GM12878 (cell line): ENCODE results near the gene TXNL1. TPM values are rescaled to one million over a fixed set of nuclear protein-coding genes. Genes with fewer than 3 reads are reported as not detected.

Source experiments
- ATAC-seq: fragments of 200-7000 bp; cut with Tn5 transposase; 3 replicates; pipeline ENCODE4 v1.9.1; 2020; ENCODE audit warnings: mild to moderate bottlenecking, moderate library complexity
- BruUV-seq: library from RNA; stranded (reverse); fragments of 400-500 nt; replicated peaks from 2 replicates; lab custom pipeline; 2021; lab: Mats Ljungman, UMichigan
- CTCF ChIA-PET: fragments of 300-600 bp; sonication (Branson Sonifier 250); formaldehyde crosslinking; extraction: SDS; loops from one replicate; lab custom pipeline; 2021; ENCODE audit warnings: inconsistent platforms; lab: Yijun Ruan, JAX
- POLR2A ChIA-PET: fragments of 350-600 bp; formaldehyde crosslinking; extraction: SDS; loops from one replicate; lab custom pipeline; 2021; ENCODE audit warnings: inconsistent platforms; lab: Charles Lee
- RAD21 ChIA-PET: fragments of 300-600 bp; sonication (Branson Sonifier 250); formaldehyde crosslinking; loops from one replicate; lab custom pipeline; 2023; ENCODE audit warnings: antibody characterized with exemption; ENCODE audit not compliant: unreplicated experiment; lab: Charles Lee
- SMC1A ChIA-PET: fragments of 300-600 bp; sonication (Branson Sonifier 250); formaldehyde crosslinking; loops from one replicate; lab custom pipeline; 2023; ENCODE audit not compliant: unreplicated experiment, uncharacterized antibody; lab: Charles Lee
- DNase-seq: peaks from one replicate; pipeline ENCODE4 v3.0.0-alpha.2; 2011; ENCODE audit warnings: low read depth, low spot score
- FAIRE-seq: peaks from 3 replicates; lab custom pipeline; 2011; peaks lifted over from hg19 to GRCh38; lab: Jason Lieb, UNC
- H2AFZ ChIP-seq: 2 replicates; pipeline ENCODE4 v1.6.0; 2011; ENCODE audit warnings: low read depth, low read length, control low read depth; ENCODE audit not compliant: control insufficient read depth
- H3K27ac ChIP-seq: 2 replicates; pipeline ENCODE4 v1.5.1; 2011; ENCODE audit warnings: control low read depth; ENCODE audit not compliant: control insufficient read depth, insufficient read depth
- H3K27me3 ChIP-seq, 2 experiments: replicated peaks in 1 of 2; 2 replicates each; pipeline versions ENCODE4 v1.6.0 to v1.6.1; 2011; ENCODE audit warnings: low read length in 1 of 2; ENCODE audit not compliant: control insufficient read depth in 2 of 2, insufficient read depth in 2 of 2
- H3K36me3 ChIP-seq, 2 experiments: 2 replicates each; pipeline ENCODE4 v1.5.1; 2011; ENCODE audit warnings: low read length in 1 of 2; ENCODE audit not compliant: control insufficient read depth in 2 of 2, insufficient read depth in 2 of 2
- H3K4me1 ChIP-seq: 2 replicates; pipeline ENCODE4 v1.6.1; 2011; ENCODE audit warnings: mild to moderate bottlenecking, low read length, moderate library complexity, mixed read lengths; ENCODE audit not compliant: control insufficient read depth, insufficient read depth
- H3K4me2 ChIP-seq: 2 replicates; pipeline ENCODE4 v1.6.0; 2011; ENCODE audit warnings: control low read depth; ENCODE audit not compliant: control insufficient read depth, insufficient read depth
- H3K4me3 ChIP-seq: fragments of 200-600 bp; sonication (generic); 2 replicates; pipeline ENCODE4 v1.5.1; 2016
- H3K79me2 ChIP-seq: 2 replicates; pipeline ENCODE4 v1.6.0; 2011; ENCODE audit warnings: low read length; ENCODE audit not compliant: control insufficient read depth, insufficient read depth
- H3K9ac ChIP-seq: 2 replicates; pipeline ENCODE4 v1.8.0; 2011; ENCODE audit warnings: low read length, control low read depth, mixed read lengths; ENCODE audit not compliant: control insufficient read depth, insufficient read depth
- H3K9me3 ChIP-seq: replicated peaks from 3 replicates; pipeline ENCODE4 v1.5.1; 2011; ENCODE audit warnings: mild to moderate bottlenecking, low read length; ENCODE audit not compliant: control insufficient read depth, insufficient read depth
- H4K20me1 ChIP-seq: 2 replicates; pipeline ENCODE4 v1.6.0; 2011; ENCODE audit not compliant: control insufficient read depth, insufficient read depth
- CUX1 ChIP-seq: IDR thresholded peaks from 2 replicates; pipeline ENCODE4 v1.6.1; 2012; ENCODE audit warnings: improper control_type of control experiment, low read depth, low read length; ENCODE audit not compliant: insufficient replicate concordance
- GATAD2B ChIP-seq: fragments of 450-650 bp; conservative IDR thresholded peaks from 2 replicates; pipeline ENCODE4 v1.6.1; 2017; ENCODE audit warnings: low read depth, mild to moderate bottlenecking, moderate library complexity
- IKZF2 ChIP-seq, 2 experiments: fragments of 450-650 bp; IDR thresholded peaks; 2 replicates each; pipeline ENCODE4 v1.6.1; 2017; ENCODE audit warnings: mild to moderate bottlenecking in 2 of 2, moderate library complexity in 2 of 2
- MEF2A ChIP-seq: IDR thresholded peaks from 2 replicates; pipeline ENCODE4 v1.6.1; 2011; ENCODE audit warnings: low read depth, mild to moderate bottlenecking, low read length, moderate library complexity; ENCODE audit not compliant: insufficient read depth
- MEF2B ChIP-seq: fragments of 450-650 bp; IDR thresholded peaks from 2 replicates; pipeline ENCODE4 v1.6.1; 2018; ENCODE audit warnings: mild to moderate bottlenecking, moderate library complexity; ENCODE audit not compliant: partially characterized antibody, poor library complexity, severe bottlenecking
- NFYA ChIP-seq: IDR thresholded peaks from 2 replicates; pipeline ENCODE4 v1.6.1; 2011; ENCODE audit warnings: low read depth, mild to moderate bottlenecking, low read length, improper control_type of control experiment, borderline replicate concordance
- SREBF2 ChIP-seq: IDR thresholded peaks from 2 replicates; pipeline ENCODE4 v1.6.1; 2012; ENCODE audit warnings: mild to moderate bottlenecking, low read length
- ZBTB4 ChIP-seq: fragments of 450-650 bp; formaldehyde crosslinking; IDR thresholded peaks from 2 replicates; pipeline ENCODE4 v1.4.0; 2022; ENCODE audit warnings: mild to moderate bottlenecking, moderate library complexity
- WGBS: methylation state at CpG from one replicate; pipeline ENCODE4 v1.1.6; 2016; ENCODE audit warnings: low lambda C conversion rate; ENCODE audit not compliant: insufficient replicate concordance, insufficient coverage; ENCODE audit errors: missing lambda C conversion rate; 5-methylcytosine and 5-hydroxymethylcytosine counted together
- in situ Hi-C: fragments of 300-500 bp; cut with MboI; formaldehyde crosslinking; loops from 9 replicates; pipeline ENCODE4 v1.14.3; 2018; ENCODE audit warnings: mixed read lengths
- intact Hi-C: fragments of 100-400 bp; cut with micrococcal nuclease; formaldehyde crosslinking; loops from one replicate; pipeline ENCODE4 v1.14.2; 2022; ENCODE audit not compliant: unreplicated experiment
- polyA plus RNA-seq, 11 experiments: library from polyadenylated mRNA; depleted of rRNA in 4 of 11; unstranded in 6 of 11; stranded (reverse) in 5 of 11; fragments of >200 nt; fragmentation: Nextera tagmentation in 4 of 11; fragmentation: Illumina TruSeq in 1 of 11; extraction: Ambion mirVana in 4 of 11; extraction: Trizol in 1 of 11; gene quantifications; 1 replicate in 1 of 11; 2 replicates in 10 of 11; pipeline versions ENCODE4 v1.2.1 to v1.2.3, GENCODE V29; 2011 to 2016; ENCODE audit warnings: inconsistent platforms in 2 of 11, missing spikeins in 2 of 11, low read depth in 1 of 11
- total RNA-seq, 4 experiments: library from RNA; depleted of rRNA in 3 of 4; stranded (reverse); fragments of >200 nt in 3 of 4; fragmentation: Illumina TruSeq in 1 of 4; extraction: Trizol in 1 of 4; gene quantifications; 2 replicates each; pipeline versions ENCODE4 v1.2.1 to v1.2.3, GENCODE V29; 2013 to 2021

The TXNL1 gene
- total and polyA plus RNA-seq, 10 of the 15 experiments (the other 5 are each of a cell fraction or from before 2014, with no cell fraction given), result 30.9 to 124 (median 71.2) TPM

- Histone ChIP-seq H3K79me2 (no peaks in the 10 kb centered on the region; the same call in 1 of the 2 replicates), H3K4me1 (no peaks in the 10 kb centered on the region), H3K9ac (no peak overlapping the region), H3K36me3 (no peaks in the 10 kb centered on the region), H4K20me1 (no peaks in the 10 kb centered on the region), H3K9me3 (no peaks in the 10 kb centered on the region), H3K4me3 (no peak overlapping the region), H2AFZ (no peak overlapping the region), H3K4me2 (no peak overlapping the region), H3K27me3 (no peaks in the 10 kb centered on the region), H3K27ac (no peak overlapping the region)
- DNase-seq (no peak), ATAC-seq (no peak), FAIRE-seq (no peak)
- intact Hi-C loops, result no loop called here
- CTCF ChIA-PET, result no interaction called here
- POLR2A ChIA-PET, result no interaction called here
- no TSS peak for BruUV-seq
- in situ Hi-C loops, result no loop called here
- 76% methylated on average over 2 of the region's 2 CpGs for WGBS
- TF ChIP-seq MEF2A (no peak), MEF2B (no peak), SREBF2 (no peak), GATAD2B (no peak), CUX1 (no peak), IKZF2 (IDR thresholded peaks at IDR 0.05) (no peak), NFYA (no peak), ZBTB4 (no peak)
- SMC1A ChIA-PET, result no interaction called here
- RAD21 ChIA-PET, result no interaction called here
Measured at GRCh38 chr18:56662902-56663301, 24.5 kb upstream of the TXNL1 start.
